K562 (cell line): Measurements from ENCODE around the gene ADD1. TPM values are rescaled to one million over a fixed set of nuclear protein-coding genes. Genes with fewer than 3 reads are reported as not detected.

Experiments
- ATAC-seq: fragments of 200-7000 bp; cut with Tn5 transposase; 3 replicates; pipeline ENCODE4 v1.9.1; 2020; ENCODE audit warnings: moderate library complexity
- BruUV-seq: library from RNA; stranded (reverse); fragments of 400-500 nt; replicated peaks from 2 replicates; lab custom pipeline; 2021; lab: Mats Ljungman, UMichigan
- CTCF ChIA-PET: fragments of 300-600 bp; formaldehyde crosslinking; extraction: SDS; loops from one replicate; lab custom pipeline; 2021; ENCODE audit warnings: low intra/inter-chr PET ratio; lab: Yijun Ruan, JAX
- POLR2A ChIA-PET: fragments of 300-600, 350-650 bp; sonication (Branson Sonifier 250); formaldehyde crosslinking; extraction: SDS; loops from one replicate; lab custom pipeline; 2021; ENCODE audit warnings: antibody characterized with exemption, inconsistent platforms; lab: Yijun Ruan, JAX
- DNase-seq, 4 experiments: peaks; one replicate each; pipeline versions ENCODE4 v3.0.0 to v3.0.0-alpha.2; 2011 to 2018; ENCODE audit warnings: low spot score in 3 of 4, mixed read lengths in 3 of 4; ENCODE audit errors: extremely low read depth in 1 of 4
- FAIRE-seq: peaks from 2 replicates; lab custom pipeline; 2011; peaks lifted over from hg19 to GRCh38; lab: Jason Lieb, UNC
- H2AFZ ChIP-seq: 2 replicates; pipeline ENCODE4 v1.6.0; 2011; ENCODE audit warnings: low read depth, low read length, control low read depth, inconsistent platforms
- H3K27ac ChIP-seq: fragments of 200-600 bp; 3 replicates; pipeline ENCODE4 v1.8.0; 2011; ENCODE audit warnings: low read depth, mild to moderate bottlenecking, control low read depth, inconsistent platforms, low read length, moderate library complexity, mixed read lengths; ENCODE audit errors: extremely low read depth
- H3K27me3 ChIP-seq, 2 experiments: fragments of 300-600 bp in 1 of 2; 2 replicates in 1 of 2; 3 replicates in 1 of 2; pipeline versions ENCODE4 v1.6.0 to v1.8.0; 2011; ENCODE audit warnings: inconsistent platforms in 2 of 2, low read length in 2 of 2, mild to moderate bottlenecking in 1 of 2, mixed read lengths in 1 of 2, moderate library complexity in 1 of 2; ENCODE audit not compliant: control insufficient read depth in 2 of 2, insufficient read depth in 2 of 2
- H3K36me3 ChIP-seq: fragments of 300-600 bp; 3 replicates; pipeline ENCODE4 v1.8.0; 2011; ENCODE audit warnings: mild to moderate bottlenecking, low read length, inconsistent platforms; ENCODE audit not compliant: control insufficient read depth, insufficient read depth
- H3K4me1 ChIP-seq, 2 experiments: fragments of 200-600 bp in 1 of 2; replicated peaks in 1 of 2; 2 replicates in 1 of 2; 3 replicates in 1 of 2; pipeline versions ENCODE4 v1.5.1 to v1.8.0; 2011; ENCODE audit warnings: inconsistent platforms in 2 of 2, low read length in 2 of 2, mild to moderate bottlenecking in 1 of 2, mixed read lengths in 1 of 2, moderate library complexity in 1 of 2; ENCODE audit not compliant: control insufficient read depth in 2 of 2, insufficient read depth in 2 of 2
- H3K4me2 ChIP-seq: 2 replicates; pipeline ENCODE4 v1.6.1; 2011; ENCODE audit warnings: low read length, control low read depth, inconsistent platforms, mixed read lengths; ENCODE audit not compliant: insufficient read depth
- H3K4me3 ChIP-seq: fragments of 200-600 bp; sonication (generic), shearing (Covaris generic); 2 replicates; pipeline ENCODE4 v1.5.1; 2016; ENCODE audit warnings: control low read depth, inconsistent platforms
- H3K79me2 ChIP-seq: fragments of 200-600 bp; 3 replicates; pipeline ENCODE4 v1.8.0; 2011; ENCODE audit warnings: low read length, inconsistent platforms; ENCODE audit not compliant: control insufficient read depth, insufficient read depth
- H3K9ac ChIP-seq, 2 experiments: 2 replicates each; pipeline versions ENCODE4 v1.6.0 to v1.6.1; 2011; ENCODE audit warnings: low read depth in 2 of 2, low read length in 2 of 2, control low read depth in 1 of 2, inconsistent platforms in 1 of 2, mild to moderate bottlenecking in 1 of 2, mixed read lengths in 1 of 2; ENCODE audit not compliant: insufficient read depth in 1 of 2
- H3K9me1 ChIP-seq: one replicate; pipeline ENCODE4 v1.6.0; 2011; ENCODE audit warnings: inconsistent platforms, mild to moderate bottlenecking, low read length, moderate library complexity; ENCODE audit not compliant: control insufficient read depth, insufficient read depth
- H3K9me3 ChIP-seq: replicated peaks from 2 replicates; pipeline ENCODE4 v1.5.1; 2011; ENCODE audit warnings: low read depth, low read length, inconsistent platforms; ENCODE audit not compliant: control insufficient read depth, insufficient read depth
- H4K20me1 ChIP-seq: replicated peaks from 2 replicates; pipeline ENCODE4 v1.6.1; 2011; ENCODE audit warnings: low read length, inconsistent platforms, mixed read lengths; ENCODE audit not compliant: control insufficient read depth, insufficient read depth
- CEBPG ChIP-seq, 3 experiments: fragments of 200-800 bp in 1 of 3; sonication (Bioruptor generic) in 1 of 3; sonication (generic) in 1 of 3; formaldehyde crosslinking in 1 of 3; IDR thresholded peaks in 2 of 3; conservative IDR thresholded peaks in 1 of 3; 2 replicates each; pipeline versions ENCODE4 v1.6.1 to v1.8.0; 2016 to 2022; ENCODE audit warnings: missing compliant biosample characterization in 2 of 3, missing genetic modification characterization in 2 of 3, mild to moderate bottlenecking in 1 of 3, missing genetic modification reagents in 1 of 3
- EWSR1 ChIP-seq: fragments of 450-650 bp; IDR thresholded peaks from 2 replicates; pipeline ENCODE4 v1.6.1; 2018; ENCODE audit warnings: borderline replicate concordance, mild to moderate bottlenecking, low read depth, moderate library complexity; ENCODE audit not compliant: partially characterized antibody
- FIP1L1 ChIP-seq: fragments of 200-400 bp; formaldehyde crosslinking; IDR thresholded peaks from 2 replicates; pipeline ENCODE4 v1.6.1; 2018; ENCODE audit warnings: mild to moderate bottlenecking, low read depth, low read length; ENCODE audit not compliant: poor library complexity, severe bottlenecking
- GABPA ChIP-seq: fragments of 200-800 bp; sonication (Bioruptor generic); conservative IDR thresholded peaks from 2 replicates; pipeline ENCODE4 v1.6.1; 2016; ENCODE audit warnings: low read depth, missing genetic modification characterization, missing compliant biosample characterization
- GATAD2B ChIP-seq: fragments of 450-650 bp; IDR thresholded peaks from 2 replicates; pipeline ENCODE4 v1.6.1; 2017; ENCODE audit warnings: mild to moderate bottlenecking, borderline replicate concordance
- GTF2E2 ChIP-seq: fragments of 200-800 bp; sonication (Bioruptor generic); IDR thresholded peaks from 2 replicates; pipeline ENCODE4 v1.6.1; 2016; ENCODE audit warnings: missing genetic modification characterization, missing compliant biosample characterization
- LARP7 ChIP-seq: fragments of 450-650 bp; IDR thresholded peaks from 2 replicates; pipeline ENCODE4 v1.6.1; 2016
- MAZ ChIP-seq, 2 experiments: fragments of 450-650 bp in 1 of 2; sonication (generic) in 1 of 2; formaldehyde crosslinking; IDR thresholded peaks in 1 of 2; conservative IDR thresholded peaks in 1 of 2; 2 replicates each; pipeline versions ENCODE4 v1.4.0 to v1.5.0; 2020; ENCODE audit warnings: mild to moderate bottlenecking in 1 of 2, missing genetic modification reagents in 1 of 2
- MYBL2 ChIP-seq, 2 experiments: fragments of 450-650 bp in 1 of 2; sonication (generic) in 1 of 2; formaldehyde crosslinking in 1 of 2; IDR thresholded peaks; 2 replicates each; pipeline versions ENCODE4 v1.6.1 to v1.8.1; 2017 to 2022; ENCODE audit warnings: borderline replicate concordance in 1 of 2, inconsistent platforms in 1 of 2, low read depth in 1 of 2, mild to moderate bottlenecking in 1 of 2, missing genetic modification reagents in 1 of 2, moderate library complexity in 1 of 2
- ZNF79 ChIP-seq: fragments of 250-450 bp; sonication (Bioruptor Pico); IDR thresholded peaks from 2 replicates; pipeline ENCODE4 v1.4.0; 2020; ENCODE audit warnings: low read depth, mild to moderate bottlenecking, moderate library complexity
- ZSCAN29 ChIP-seq: fragments of 450-650 bp; IDR thresholded peaks from 2 replicates; pipeline ENCODE4 v1.6.1; 2017
- WGBS: fragments of 100-300 bp; shearing (Covaris generic); methylation state at CpG from one replicate; pipeline ENCODE4 v1.1.6; 2016; ENCODE audit warnings: low coverage, mixed read lengths; ENCODE audit not compliant: insufficient coverage; ENCODE audit errors: missing lambda C conversion rate; 5-methylcytosine and 5-hydroxymethylcytosine counted together
- in situ Hi-C: fragments of 300-500 bp; cut with MboI; formaldehyde crosslinking; loops from 4 replicates; pipeline ENCODE4 v1.15.0; 2018; ENCODE audit warnings: inconsistent platforms, mixed read lengths
- intact Hi-C: fragments of 100-400 bp; cut with micrococcal nuclease; formaldehyde crosslinking; loops from 2 replicates; pipeline ENCODE4 v1.14.2; 2022
- polyA plus RNA-seq, 8 experiments: library from polyadenylated mRNA; depleted of rRNA in 4 of 8; stranded (reverse) in 5 of 8; unstranded in 3 of 8; fragments of >200 nt; fragmentation: Nextera tagmentation in 2 of 8; fragmentation: Illumina TruSeq in 1 of 8; extraction: Ambion mirVana in 2 of 8; extraction: Trizol in 1 of 8; gene quantifications; 2 replicates each; pipeline versions ENCODE4 v1.2.1 to v1.2.3, GENCODE V29; 2011 to 2014; ENCODE audit warnings: inconsistent platforms in 1 of 8, missing spikeins in 1 of 8
- total RNA-seq, 7 experiments: library from RNA; depleted of rRNA in 6 of 7; stranded (reverse); fragments of >200 nt in 6 of 7; fragmentation: Illumina TruSeq in 2 of 7; extraction: Trizol in 2 of 7; gene quantifications; 2 replicates each; pipeline versions ENCODE4 v1.2.1 to v1.2.3, GENCODE V29; 2011 to 2021; ENCODE audit warnings: low replicate concordance in 1 of 7

The ADD1 gene
- total and polyA plus RNA-seq, 9 of the 15 experiments (the other 6 are each of a cell fraction or from before 2014, with no cell fraction given): 17.5 to 153 (median 74.0) TPM

GRCh38 chr4:2907706-2908293 lies 64.2 kb downstream of the ADD1 start:
- no peak overlapping the region for H3K27ac ChIP-seq
- no peaks in the 10 kb centered on the region for H3K9me1 ChIP-seq
- no peak overlapping the region for H3K9ac ChIP-seq
- POLR2A ChIA-PET: no interaction called here
- intact Hi-C loops (no loop called here), in situ Hi-C loops (no loop called here)
- no peak for ATAC-seq
- CTCF ChIA-PET: no interaction called here
- no peak for FAIRE-seq
- H3K9me3 ChIP-seq: no peaks in the 10 kb centered on the region
- no peak overlapping the region for H3K4me3 ChIP-seq
- peaks cover 81% of the 10 kb centered on the region; the same call in 2 of the 3 replicates for H3K36me3 ChIP-seq
- H3K4me1 ChIP-seq: no peaks in the 10 kb centered on the region
- no peaks in the 10 kb centered on the region for H3K79me2 ChIP-seq
- BruUV-seq: no TSS peak
- no peaks in the 10 kb centered on the region for H3K27me3 ChIP-seq
- WGBS: 91% methylated on average over 10 of the region's 11 CpGs
- H4K20me1 ChIP-seq: peaks cover 7% of the 10 kb centered on the region; the same call in 1 of the 2 replicates
- H3K4me2 ChIP-seq: no peak overlapping the region
- no peak overlapping the region for H2AFZ ChIP-seq
- no peak for DNase-seq
- TF ChIP-seq FIP1L1 (no peak), MAZ (CRISPR knock-in tag; conservative IDR thresholded peaks at IDR 0.05 in 1 of 2, IDR thresholded peaks at IDR 0.05 in 1 of 2) (no peak), ZNF79 (no peak), EWSR1 (no peak), CEBPG (CRISPR knock-in tag; IDR thresholded peaks at IDR 0.05) (no peak), CEBPG (tag; conservative IDR thresholded peaks at IDR 0.05 in 1 of 2, IDR thresholded peaks at IDR 0.05 in 1 of 2) (no peak), LARP7 (no peak), GTF2E2 (tag) (no peak), ZSCAN29 (no peak), GABPA (tag) (no peak), GATAD2B (no peak), MYBL2 (IDR thresholded peaks at IDR 0.05; ENCODE audit: low read depth) (no peak), MYBL2 (CRISPR knock-in tag; IDR thresholded peaks at IDR 0.05; ENCODE audit: borderline replicate concordance) (no peak)
